Measurements from ENCODE around the gene PAPPA.

PAPPA gene

GRCh38 chr9:116370556-116370955, 217.0 kb downstream of the PAPPA start:
- DNase-seq (ENCODE audit: low read depth) = no peak
- H3K4me3 ChIP-seq (ENCODE audit: control insufficient read depth, low read depth, low read length) = no peak overlapping the region
- TF ChIP-seq, protein P1, sequence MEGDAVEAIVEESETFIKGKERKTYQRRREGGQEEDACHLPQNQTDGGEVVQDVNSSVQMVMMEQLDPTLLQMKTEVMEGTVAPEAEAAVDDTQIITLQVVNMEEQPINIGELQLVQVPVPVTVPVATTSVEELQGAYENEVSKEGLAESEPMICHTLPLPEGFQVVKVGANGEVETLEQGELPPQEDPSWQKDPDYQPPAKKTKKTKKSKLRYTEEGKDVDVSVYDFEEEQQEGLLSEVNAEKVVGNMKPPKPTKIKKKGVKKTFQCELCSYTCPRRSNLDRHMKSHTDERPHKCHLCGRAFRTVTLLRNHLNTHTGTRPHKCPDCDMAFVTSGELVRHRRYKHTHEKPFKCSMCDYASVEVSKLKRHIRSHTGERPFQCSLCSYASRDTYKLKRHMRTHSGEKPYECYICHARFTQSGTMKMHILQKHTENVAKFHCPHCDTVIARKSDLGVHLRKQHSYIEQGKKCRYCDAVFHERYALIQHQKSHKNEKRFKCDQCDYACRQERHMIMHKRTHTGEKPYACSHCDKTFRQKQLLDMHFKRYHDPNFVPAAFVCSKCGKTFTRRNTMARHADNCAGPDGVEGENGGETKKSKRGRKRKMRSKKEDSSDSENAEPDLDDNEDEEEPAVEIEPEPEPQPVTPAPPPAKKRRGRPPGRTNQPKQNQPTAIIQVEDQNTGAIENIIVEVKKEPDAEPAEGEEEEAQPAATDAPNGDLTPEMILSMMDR (IDR thresholded peaks at IDR 0.05; ENCODE audit: control insufficient read depth, insufficient read depth, low read depth, low read length, missing control alignments) = no peak

- DNase-seq (ENCODE audit: low read depth) = no peak
- no peak overlapping the region for H3K4me3 ChIP-seq (ENCODE audit: control insufficient read depth, low read depth, low read length)
- TF ChIP-seq, protein P1 (IDR thresholded peaks at IDR 0.05; ENCODE audit: control insufficient read depth, insufficient read depth, low read depth, low read length, missing control alignments) = no peak
Observed at GRCh38 chr9:116372081-116372673, 218.6 kb downstream of the PAPPA start.

- no peak for DNase-seq (ENCODE audit: low read depth)
- H3K4me3 ChIP-seq (ENCODE audit: control insufficient read depth, low read depth, low read length) = no peak overlapping the region
- TF ChIP-seq, protein P1 (IDR thresholded peaks at IDR 0.05; ENCODE audit: control insufficient read depth, insufficient read depth, low read depth, low read length, missing control alignments) = no peak
Observed at GRCh38 chr9:116372786-116373185, 219.2 kb downstream of the PAPPA start.

- no peak for DNase-seq (ENCODE audit: low read depth)
- TF ChIP-seq, protein P1 (IDR thresholded peaks at IDR 0.05; ENCODE audit: control insufficient read depth, insufficient read depth, low read depth, low read length, missing control alignments) = no peak
- no peak overlapping the region for H3K4me3 ChIP-seq (ENCODE audit: control insufficient read depth, low read depth, low read length)
Observed at GRCh38 chr9:116377179-116377798, 223.7 kb downstream of the PAPPA start.

GRCh38 chr9:116378873-116379272, 225.3 kb downstream of the PAPPA start:
- TF ChIP-seq, protein P1 (IDR thresholded peaks at IDR 0.05; ENCODE audit: control insufficient read depth, insufficient read depth, low read depth, low read length, missing control alignments) = no peak
- H3K4me3 ChIP-seq (ENCODE audit: control insufficient read depth, low read depth, low read length) = no peak overlapping the region
- DNase-seq (ENCODE audit: low read depth) = no peak

- no peak for DNase-seq (ENCODE audit: low read depth)
- no peak overlapping the region for H3K4me3 ChIP-seq (ENCODE audit: control insufficient read depth, low read depth, low read length)
- TF ChIP-seq, protein P1 (IDR thresholded peaks at IDR 0.05; ENCODE audit: control insufficient read depth, insufficient read depth, low read depth, low read length, missing control alignments) = no peak
Observed at GRCh38 chr9:116379821-116380220, 226.2 kb downstream of the PAPPA start.
